ENCODE results near the gene CD93. TPM values are rescaled to one million over a fixed set of nuclear protein-coding genes. Genes with fewer than 3 reads are reported as not detected.

CD93 gene
- total RNA-seq, 1 donor from 2014 or later, result 139 TPM

DNA sequence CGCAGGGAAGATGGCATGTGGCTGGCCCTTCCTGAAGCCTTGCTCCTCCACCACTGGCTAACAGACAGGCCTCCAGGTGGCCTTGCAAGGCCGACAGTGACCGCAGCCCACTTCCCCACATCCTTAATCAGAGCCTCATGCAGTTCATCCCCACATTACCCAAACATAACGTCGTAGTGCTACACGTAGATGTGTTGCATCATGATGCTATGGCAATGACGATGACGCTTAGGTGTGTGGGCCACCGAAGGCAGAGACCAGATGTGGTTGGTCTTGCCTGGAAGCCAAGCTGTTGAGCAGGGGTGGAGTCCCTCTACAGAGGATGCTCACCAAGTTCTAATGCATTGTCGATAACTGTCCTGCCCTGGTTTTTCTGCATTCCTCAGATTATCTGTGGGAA, 5.6 kb downstream of the CD93 start:
- H3K4me3 Mint-ChIP-seq (ENCODE audit: unreplicated experiment), result peak overlapping the region; percentile 71
- peaks cover 10% of the 10 kb centered on the region for H3K36me3 Mint-ChIP-seq (ENCODE audit: low read depth, unreplicated experiment)
- no peak for TF ChIP-seq CTCF (IDR thresholded peaks at IDR 0.05; ENCODE audit: unreplicated experiment)
- no peak for DNase-seq (ENCODE audit: low spot score)
- H3K9me3 Mint-ChIP-seq (ENCODE audit: unreplicated experiment), result no peaks in the 10 kb centered on the region
- peaks cover 6% of the 10 kb centered on the region for H3K27me3 Mint-ChIP-seq (ENCODE audit: unreplicated experiment)
- peak overlapping the region; percentile 36 for H3K27ac Mint-ChIP-seq (ENCODE audit: unreplicated experiment)
- H3K4me1 Mint-ChIP-seq (ENCODE audit: unreplicated experiment), result peaks cover 61% of the 10 kb centered on the region

GRCh38 chr20:23079926-23080325, 6.2 kb downstream of the CD93 start:
- peaks cover 61% of the 10 kb centered on the region for H3K4me1 Mint-ChIP-seq (ENCODE audit: unreplicated experiment)

DNA sequence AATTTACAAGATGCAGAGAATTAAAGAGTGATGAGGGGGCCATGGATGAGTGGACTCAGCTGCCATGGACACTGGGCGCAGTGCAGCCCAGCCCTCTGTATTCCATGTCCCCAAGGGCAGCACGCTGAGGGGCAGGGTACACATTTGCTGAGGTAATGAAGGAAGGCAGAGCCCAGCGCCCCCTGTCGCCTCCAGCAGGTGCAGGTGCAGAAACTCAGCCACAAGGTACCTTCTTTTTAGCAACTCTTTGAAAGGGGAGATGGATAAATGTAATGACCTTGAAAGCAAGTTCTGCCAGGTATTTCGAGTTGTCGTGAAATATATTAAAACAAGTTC, 7.1 kb downstream of the CD93 start:
- no peak for DNase-seq (ENCODE audit: low spot score)
- peaks cover 61% of the 10 kb centered on the region for H3K4me1 Mint-ChIP-seq (ENCODE audit: unreplicated experiment)
- no peak overlapping the region for H3K27ac Mint-ChIP-seq (ENCODE audit: unreplicated experiment)
- no peaks in the 10 kb centered on the region for H3K9me3 Mint-ChIP-seq (ENCODE audit: unreplicated experiment)
- H3K36me3 Mint-ChIP-seq (ENCODE audit: low read depth, unreplicated experiment), result peaks cover 10% of the 10 kb centered on the region
- peaks cover 6% of the 10 kb centered on the region for H3K27me3 Mint-ChIP-seq (ENCODE audit: unreplicated experiment)
- H3K4me3 Mint-ChIP-seq (ENCODE audit: unreplicated experiment), result no peak overlapping the region
- TF ChIP-seq CTCF (IDR thresholded peaks at IDR 0.05; ENCODE audit: unreplicated experiment), result peak; percentile 29

More at GRCh38 chr20:23079926-23080325, 6.2 kb downstream of the CD93 start:
- TF ChIP-seq CTCF (IDR thresholded peaks at IDR 0.05; ENCODE audit: unreplicated experiment), result no peak
- H3K4me3 Mint-ChIP-seq (ENCODE audit: unreplicated experiment), result peak overlapping the region; percentile 42
- H3K27ac Mint-ChIP-seq (ENCODE audit: unreplicated experiment), result peak overlapping the region; percentile 76
- peaks cover 10% of the 10 kb centered on the region for H3K36me3 Mint-ChIP-seq (ENCODE audit: low read depth, unreplicated experiment)
- no peak for DNase-seq (ENCODE audit: low spot score)
- H3K9me3 Mint-ChIP-seq (ENCODE audit: unreplicated experiment), result no peaks in the 10 kb centered on the region
- H3K27me3 Mint-ChIP-seq (ENCODE audit: unreplicated experiment), result peaks cover 6% of the 10 kb centered on the region

DNA sequence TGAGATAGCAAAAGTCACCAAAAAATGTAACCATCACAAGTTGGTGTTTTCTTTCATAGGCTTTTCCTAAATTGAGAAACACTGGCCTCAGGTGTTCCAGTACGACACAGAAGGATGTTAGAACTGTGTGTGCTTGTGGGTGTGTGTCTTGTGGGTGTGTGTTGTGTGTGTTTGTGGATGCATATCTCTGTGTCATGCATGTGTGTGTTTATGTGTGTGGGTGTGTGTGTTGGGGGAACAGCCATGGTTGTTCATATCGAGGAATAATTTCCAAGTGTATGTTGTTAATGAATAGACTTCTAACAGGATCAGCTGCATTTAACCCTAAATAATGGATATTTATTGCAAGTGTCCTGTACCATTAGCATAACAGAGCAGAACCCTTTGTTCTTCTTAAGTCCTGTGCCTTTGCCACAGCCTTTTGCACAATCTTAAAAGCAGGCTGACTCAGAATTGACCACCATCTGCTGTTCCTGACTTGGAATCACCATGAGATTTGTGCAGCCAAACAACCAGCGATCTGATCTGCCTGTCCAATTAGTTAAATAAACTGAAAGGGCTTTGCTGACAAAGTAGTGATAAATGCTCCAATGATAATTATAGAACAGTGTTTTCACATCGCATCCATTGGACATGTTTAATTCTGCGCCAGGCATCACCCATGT, 7.6 kb downstream of the CD93 start:
- peaks cover 62% of the 10 kb centered on the region for H3K4me1 Mint-ChIP-seq (ENCODE audit: unreplicated experiment)
- peaks cover 10% of the 10 kb centered on the region for H3K36me3 Mint-ChIP-seq (ENCODE audit: low read depth, unreplicated experiment)
- H3K4me3 Mint-ChIP-seq (ENCODE audit: unreplicated experiment), result no peak overlapping the region
- H3K27ac Mint-ChIP-seq (ENCODE audit: unreplicated experiment), result peak overlapping the region; percentile 86
- no peak for DNase-seq (ENCODE audit: low spot score)
- H3K9me3 Mint-ChIP-seq (ENCODE audit: unreplicated experiment), result no peaks in the 10 kb centered on the region
- TF ChIP-seq CTCF (IDR thresholded peaks at IDR 0.05; ENCODE audit: unreplicated experiment), result no peak
- peaks cover 5% of the 10 kb centered on the region for H3K27me3 Mint-ChIP-seq (ENCODE audit: unreplicated experiment)

DNA sequence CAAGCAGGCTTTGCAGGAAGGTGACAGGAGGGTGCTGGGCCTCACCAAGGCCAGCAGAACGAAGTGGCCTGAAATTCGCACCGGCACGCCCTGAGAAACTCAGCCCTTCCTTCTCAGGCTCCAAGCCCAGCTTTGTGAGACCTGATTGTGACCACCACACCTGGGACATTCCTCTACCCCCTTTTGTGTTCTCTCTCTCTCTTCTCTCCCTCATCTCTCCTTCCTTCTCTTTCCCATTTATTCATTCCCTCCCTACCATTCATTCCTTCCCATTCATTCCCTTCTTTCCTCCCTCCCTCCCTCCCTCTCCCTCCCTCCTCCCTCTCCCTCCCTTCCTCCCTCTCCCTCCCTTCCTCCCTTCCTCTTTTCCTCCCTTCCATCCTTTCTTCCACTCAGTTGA, 8.8 kb downstream of the CD93 start:
- Mint-ChIP-seq H3K27ac (ENCODE audit: unreplicated experiment) (no peak overlapping the region), H3K4me3 (ENCODE audit: unreplicated experiment) (no peak overlapping the region), H3K9me3 (ENCODE audit: unreplicated experiment) (no peaks in the 10 kb centered on the region), H3K4me1 (ENCODE audit: unreplicated experiment) (peaks cover 49% of the 10 kb centered on the region), H3K27me3 (ENCODE audit: unreplicated experiment) (peaks cover 2% of the 10 kb centered on the region), H3K36me3 (ENCODE audit: low read depth, unreplicated experiment) (peaks cover 9% of the 10 kb centered on the region)
- no peak for DNase-seq (ENCODE audit: low spot score)
- no peak for TF ChIP-seq CTCF (IDR thresholded peaks at IDR 0.05; ENCODE audit: unreplicated experiment)

All from endothelial cell (in vitro differentiated cells).